HG03103 (cell line): ENCODE data around the gene DCAF4.
"Not testable (repeated sequence)": the region's sequence is repeated elsewhere in the genome, so short reads cannot be mapped to it uniquely, and the experiment has no call there.

Experiments
- ATAC-seq: cut with Tn5 transposase; IDR thresholded peaks from one replicate; pipeline ENCODE4 v1.9.1; 2021; ENCODE audit warnings: low read depth; ENCODE audit not compliant: unreplicated experiment

Gene DCAF4

GRCh38 chr14:72966038-72966437, 39.8 kb downstream of the DCAF4 start:
- no peak for ATAC-seq

- no peak for ATAC-seq
Observed at GRCh38 chr14:72968316-72968715, 42.1 kb downstream of the DCAF4 start.

GRCh38 chr14:72970058-72970630, 43.9 kb downstream of the DCAF4 start:
- no peak for ATAC-seq

GRCh38 chr14:72970824-72971434, 44.7 kb downstream of the DCAF4 start:
- no peak for ATAC-seq

- no peak for ATAC-seq
Observed at GRCh38 chr14:72974661-72975060, 48.4 kb downstream of the DCAF4 start.

- ATAC-seq = no peak
Observed at GRCh38 chr14:72975770-72976169, 49.5 kb downstream of the DCAF4 start.

- ATAC-seq = no peak
Observed at GRCh38 chr14:72978856-72979255, 52.6 kb downstream of the DCAF4 start.

GRCh38 chr14:72980863-72981262, 54.6 kb downstream of the DCAF4 start:
- no peak for ATAC-seq

GRCh38 chr14:72982146-72982708, 56.0 kb downstream of the DCAF4 start:
- ATAC-seq = no peak

- ATAC-seq = no peak
Observed at GRCh38 chr14:72986214-72986613, 60.0 kb downstream of the DCAF4 start.

GRCh38 chr14:72986857-72987256, 60.6 kb downstream of the DCAF4 start:
- ATAC-seq = no peak

GRCh38 chr14:72990171-72990570, 63.9 kb downstream of the DCAF4 start:
- ATAC-seq = no peak

- no peak for ATAC-seq
Observed at GRCh38 chr14:72996916-72997315, 70.7 kb downstream of the DCAF4 start.

GRCh38 chr14:72998252-72998903, 72.1 kb downstream of the DCAF4 start:
- no peak for ATAC-seq

GRCh38 chr14:72999316-72999715, 73.1 kb downstream of the DCAF4 start:
- no peak for ATAC-seq

- ATAC-seq = no peak
Observed at GRCh38 chr14:73000073-73000472, 73.8 kb downstream of the DCAF4 start.

GRCh38 chr14:73003681-73004080, 77.4 kb downstream of the DCAF4 start:
- ATAC-seq = no peak

GRCh38 chr14:73004641-73005040, 78.4 kb downstream of the DCAF4 start:
- not testable (repeated sequence) for ATAC-seq

GRCh38 chr14:73007835-73008234, 81.6 kb downstream of the DCAF4 start:
- ATAC-seq = no peak

- no peak for ATAC-seq
Observed at GRCh38 chr14:73008501-73008900, 82.2 kb downstream of the DCAF4 start.
